Neural crest cell (in vitro differentiated cells): Measurements from ENCODE around the gene VIPR2. TPM values are rescaled to one million over a fixed set of nuclear protein-coding genes. Genes with fewer than 3 reads are reported as not detected.
"Not testable (repeated sequence)": the region's sequence is repeated elsewhere in the genome, so short reads cannot be mapped to it uniquely, and the experiment has no call there.

Source experiments
- DNase-seq: peaks from one replicate; pipeline ENCODE4 v3.0.0; 2021; ENCODE audit warnings: low read depth, mixed read lengths, low spot score
- H3K27ac Mint-ChIP-seq: one replicate; pipeline ENCODE4 v1.8.0; 2021; ENCODE audit warnings: mild to moderate bottlenecking, mixed read lengths; ENCODE audit not compliant: unreplicated experiment
- H3K27me3 Mint-ChIP-seq: 2 replicates; pipeline ENCODE4 v1.8.0; 2021; ENCODE audit warnings: low read depth, mild to moderate bottlenecking, mixed read lengths
- H3K36me3 Mint-ChIP-seq: 2 replicates; pipeline ENCODE4 v1.8.0; 2021; ENCODE audit warnings: low read depth, mild to moderate bottlenecking, mixed read lengths
- H3K4me1 Mint-ChIP-seq: 2 replicates; pipeline ENCODE4 v1.8.0; 2021; ENCODE audit warnings: mixed read lengths
- H3K4me3 Mint-ChIP-seq: one replicate; pipeline ENCODE4 v1.8.0; 2021; ENCODE audit warnings: mild to moderate bottlenecking, mixed read lengths
- H3K9me3 Mint-ChIP-seq: 2 replicates; pipeline ENCODE4 v1.8.0; 2021; ENCODE audit warnings: mixed read lengths
- CTCF ChIP-seq: fragments of 200-600 bp; sonication (generic); conservative IDR thresholded peaks from 2 replicates; pipeline ENCODE4 v1.5.0; 2021; ENCODE audit warnings: antibody characterized with exemption, mild to moderate bottlenecking
- total RNA-seq: library from RNA; stranded (reverse); gene quantifications from 2 replicates; pipeline ENCODE4 v1.2.1, GENCODE V29; 2021

The VIPR2 gene
- total RNA-seq, 1 donor from 2014 or later = 0.16 TPM

DNA sequence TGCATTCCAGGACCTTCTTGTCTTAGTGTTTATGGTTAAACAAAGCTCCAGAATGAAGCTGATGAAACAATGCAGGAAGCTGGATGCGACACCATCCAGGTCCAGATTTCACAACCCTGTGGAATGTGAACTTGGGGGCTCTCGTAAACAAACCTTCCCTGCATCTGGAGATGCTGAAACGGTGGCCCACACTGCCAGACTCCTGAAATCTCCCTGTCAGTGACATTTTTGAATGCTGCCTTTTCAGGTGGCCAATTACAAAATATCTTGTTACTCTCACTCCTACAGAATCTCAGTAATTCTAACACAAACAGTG is 18.8 kb downstream of the VIPR2 start:
- TF ChIP-seq CTCF = no peak
- no peak for DNase-seq
- Mint-ChIP-seq H3K36me3 (no peaks in the 10 kb centered on the region), H3K27me3 (peaks cover 33% of the 10 kb centered on the region), H3K4me3 (no peak overlapping the region), H3K4me1 (no peaks in the 10 kb centered on the region), H3K27ac (no peak overlapping the region), H3K9me3 (no peaks in the 10 kb centered on the region)

GRCh38 chr7:159125104-159125954 is 19.3 kb downstream of the VIPR2 start:
- DNase-seq = no peak
- Mint-ChIP-seq H3K4me1 (no peaks in the 10 kb centered on the region), H3K36me3 (no peaks in the 10 kb centered on the region), H3K27me3 (peaks cover 30% of the 10 kb centered on the region), H3K4me3 (no peak overlapping the region), H3K27ac (no peak overlapping the region), H3K9me3 (no peaks in the 10 kb centered on the region)
- TF ChIP-seq CTCF = no peak

DNA sequence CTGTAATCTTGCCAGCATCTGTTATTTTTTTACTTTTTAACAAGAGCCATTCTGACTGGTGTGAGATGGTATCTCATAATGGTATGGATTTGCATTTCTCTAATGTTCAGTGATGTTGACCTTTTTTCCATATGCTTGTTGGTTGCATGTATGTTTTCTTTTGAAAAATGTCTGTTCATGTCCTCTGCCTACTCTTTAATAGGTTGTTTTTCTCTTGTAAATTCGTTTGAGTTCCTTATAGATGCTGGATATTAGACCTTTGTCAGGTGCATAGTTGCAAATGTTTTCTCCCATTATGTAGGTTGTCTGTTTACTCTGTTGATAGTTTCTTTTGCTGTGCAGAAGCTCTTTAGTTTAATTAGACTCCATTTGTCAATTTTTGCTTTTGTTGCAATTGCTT is 20.9 kb downstream of the VIPR2 start:
- H3K4me3 Mint-ChIP-seq, H3K27ac Mint-ChIP-seq, H3K4me1 Mint-ChIP-seq, DNase-seq, H3K36me3 Mint-ChIP-seq, H3K9me3 Mint-ChIP-seq: not testable (repeated sequence)
- H3K27me3 Mint-ChIP-seq = peaks cover 30% of the 10 kb centered on the region

DNA sequence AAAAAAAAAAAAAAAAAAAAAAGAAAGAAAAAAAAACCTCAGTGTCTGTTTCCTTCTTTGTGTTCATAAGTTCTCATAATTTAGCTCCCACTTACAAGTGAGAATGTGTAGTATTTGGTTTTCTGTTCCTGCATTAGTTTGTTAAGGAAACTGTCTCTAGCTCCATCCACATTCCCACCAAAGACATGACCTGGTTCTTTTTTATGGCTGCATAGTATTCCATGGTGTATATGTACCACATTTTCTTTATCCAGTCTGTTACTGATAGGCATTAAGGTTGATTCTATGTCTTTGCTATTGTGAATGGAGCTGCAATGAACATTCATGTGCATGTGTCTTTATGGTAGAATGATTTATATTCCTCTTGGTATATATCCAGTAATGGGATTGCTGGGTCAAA is 21.4 kb downstream of the VIPR2 start:
- not testable (repeated sequence) for H3K4me1 Mint-ChIP-seq, H3K9me3 Mint-ChIP-seq, H3K27ac Mint-ChIP-seq, DNase-seq, H3K36me3 Mint-ChIP-seq, H3K4me3 Mint-ChIP-seq
- H3K27me3 Mint-ChIP-seq = peaks cover 28% of the 10 kb centered on the region

DNA sequence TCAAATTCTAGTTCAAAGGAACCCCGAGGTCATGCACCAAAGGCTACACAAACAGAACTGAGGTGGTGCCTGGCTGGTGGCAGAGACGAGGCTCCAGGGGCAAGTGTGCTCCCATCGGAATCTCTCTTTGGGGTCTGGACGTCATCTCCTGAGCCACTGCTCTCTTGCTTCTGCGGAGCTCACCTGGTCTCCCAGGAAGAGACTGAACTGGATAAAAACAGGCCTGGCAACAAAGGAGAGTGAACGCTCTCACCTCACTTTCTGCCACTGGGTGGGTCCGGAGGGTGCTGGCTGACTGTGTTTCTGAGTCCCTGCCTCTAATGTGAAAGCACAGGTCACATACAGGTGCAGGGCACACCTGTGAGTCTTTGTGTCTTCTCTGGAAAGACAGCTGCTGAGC is 22.4 kb downstream of the VIPR2 start:
- TF ChIP-seq CTCF = no peak
- H3K9me3 Mint-ChIP-seq = no peaks in the 10 kb centered on the region
- H3K27me3 Mint-ChIP-seq = peaks cover 30% of the 10 kb centered on the region
- H3K4me3 Mint-ChIP-seq = no peak overlapping the region
- no peak overlapping the region for H3K27ac Mint-ChIP-seq
- DNase-seq = no peak
- H3K4me1 Mint-ChIP-seq = no peaks in the 10 kb centered on the region
- no peaks in the 10 kb centered on the region for H3K36me3 Mint-ChIP-seq

GRCh38 chr7:159121476-159121875 is 23.2 kb downstream of the VIPR2 start:
- Mint-ChIP-seq H3K4me1 (no peaks in the 10 kb centered on the region), H3K4me3 (no peak overlapping the region), H3K9me3 (no peaks in the 10 kb centered on the region), H3K36me3 (no peaks in the 10 kb centered on the region), H3K27ac (no peak overlapping the region), H3K27me3 (peaks cover 34% of the 10 kb centered on the region)
- TF ChIP-seq CTCF = no peak
- no peak for DNase-seq
